GM19025 (cell line): Measurements from ENCODE around the gene PPIL1.

ENCODE experiments used
- ATAC-seq: cut with Tn5 transposase; IDR thresholded peaks from one replicate; pipeline ENCODE4 v1.9.1; 2021; ENCODE audit warnings: mild to moderate bottlenecking, low read depth, moderate library complexity; ENCODE audit not compliant: unreplicated experiment

The PPIL1 gene

GRCh38 chr6:36857325-36857724, 17.3 kb downstream of the PPIL1 start:
- ATAC-seq: no peak

- no peak for ATAC-seq
Observed at GRCh38 chr6:36856277-36856676, 18.3 kb downstream of the PPIL1 start.

- no peak for ATAC-seq
Observed at GRCh38 chr6:36855750-36856149, 18.9 kb downstream of the PPIL1 start.

GRCh38 chr6:36853325-36853724, 21.3 kb downstream of the PPIL1 start:
- ATAC-seq: no peak

GRCh38 chr6:36852481-36853147, 22.0 kb downstream of the PPIL1 start:
- ATAC-seq: no peak

GRCh38 chr6:36851626-36852025, 23.0 kb downstream of the PPIL1 start:
- ATAC-seq: no peak

- ATAC-seq: no peak
Observed at GRCh38 chr6:36851149-36851614, 23.4 kb downstream of the PPIL1 start.

GRCh38 chr6:36850021-36850420, 24.6 kb downstream of the PPIL1 start:
- no peak for ATAC-seq

- ATAC-seq: no peak
Observed at GRCh38 chr6:36848658-36849441, 25.8 kb downstream of the PPIL1 start.

- ATAC-seq: no peak
Observed at GRCh38 chr6:36847991-36848390, 26.6 kb downstream of the PPIL1 start.

- no peak for ATAC-seq
Observed at GRCh38 chr6:36847152-36847551, 27.5 kb downstream of the PPIL1 start.

GRCh38 chr6:36845233-36845632, 29.4 kb downstream of the PPIL1 start:
- no peak for ATAC-seq

GRCh38 chr6:36844232-36845170, 30.1 kb downstream of the PPIL1 start:
- no peak for ATAC-seq

GRCh38 chr6:36843170-36843569, 31.4 kb downstream of the PPIL1 start:
- ATAC-seq: no peak

- ATAC-seq: no peak
Observed at GRCh38 chr6:36841756-36842155, 32.8 kb downstream of the PPIL1 start.

- no peak for ATAC-seq
Observed at GRCh38 chr6:36840432-36841403, 33.9 kb downstream of the PPIL1 start.

GRCh38 chr6:36839749-36840431, 34.7 kb downstream of the PPIL1 start:
- no peak for ATAC-seq

- ATAC-seq: no peak
Observed at GRCh38 chr6:36838896-36839748, 35.5 kb downstream of the PPIL1 start, which contains the start of gene CPNE5. CPNE5 (minus strand) TSS chr6:36839444; CDS start chr6:36839377, 67 bp downstream.
